GM04503 (cell line): ENCODE results near the gene UBE3B.

Source experiments
- DNase-seq: peaks from one replicate; pipeline ENCODE4 v3.0.0-alpha.2; 2012; ENCODE audit warnings: low read depth

UBE3B gene

DNA sequence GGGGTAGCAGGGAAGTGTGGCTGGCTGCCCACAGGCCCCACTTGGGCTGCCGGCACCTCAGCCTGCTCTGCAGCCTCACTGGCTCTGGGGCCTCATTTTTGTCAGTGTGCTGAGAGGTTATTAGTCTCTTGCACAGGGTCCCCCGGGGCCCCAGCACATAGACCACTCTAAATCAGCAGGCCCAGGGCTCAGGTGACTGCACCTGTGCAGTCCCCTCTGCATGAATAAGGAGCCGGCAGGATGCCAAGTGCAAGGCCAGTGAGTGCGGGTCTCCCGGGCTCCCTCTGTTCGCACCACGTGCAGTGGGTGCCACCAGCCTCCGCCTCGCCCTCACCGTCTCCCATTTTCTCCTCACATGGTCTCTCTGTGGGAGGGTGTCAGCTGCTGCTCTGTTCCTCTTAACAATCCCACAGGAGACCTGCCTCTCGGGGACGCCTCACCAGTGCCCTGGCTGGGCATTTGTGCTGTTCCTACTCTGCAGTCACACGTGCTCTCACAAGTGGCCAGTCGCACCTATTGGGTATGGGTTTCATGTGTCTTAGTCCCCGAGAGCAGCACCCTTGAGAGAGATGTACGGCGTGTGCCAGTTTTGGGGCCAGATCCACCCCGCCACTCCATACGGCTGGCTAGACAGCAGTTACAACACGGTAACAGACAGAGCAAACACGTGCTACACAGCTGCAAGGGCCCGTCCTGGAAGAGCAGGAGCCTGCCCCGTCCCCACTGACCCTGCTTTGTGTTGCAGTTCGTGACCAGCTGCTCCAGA, 55.5 kb downstream of the UBE3B start:
- no peak for DNase-seq

DNA sequence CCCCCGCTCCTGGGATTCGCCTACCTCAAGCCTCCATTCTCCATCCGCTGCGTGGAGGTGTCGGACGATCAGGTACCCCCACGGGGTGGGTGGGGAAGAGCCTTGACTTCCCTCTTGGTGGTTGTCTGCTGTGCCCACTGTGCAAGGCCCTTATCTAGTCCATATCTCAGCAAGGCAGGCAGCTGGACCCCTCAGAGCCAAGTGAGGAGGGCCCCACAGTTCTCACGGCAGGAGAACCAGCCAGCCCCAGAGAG, 56.0 kb downstream of the UBE3B start:
- DNase-seq = no peak

DNA sequence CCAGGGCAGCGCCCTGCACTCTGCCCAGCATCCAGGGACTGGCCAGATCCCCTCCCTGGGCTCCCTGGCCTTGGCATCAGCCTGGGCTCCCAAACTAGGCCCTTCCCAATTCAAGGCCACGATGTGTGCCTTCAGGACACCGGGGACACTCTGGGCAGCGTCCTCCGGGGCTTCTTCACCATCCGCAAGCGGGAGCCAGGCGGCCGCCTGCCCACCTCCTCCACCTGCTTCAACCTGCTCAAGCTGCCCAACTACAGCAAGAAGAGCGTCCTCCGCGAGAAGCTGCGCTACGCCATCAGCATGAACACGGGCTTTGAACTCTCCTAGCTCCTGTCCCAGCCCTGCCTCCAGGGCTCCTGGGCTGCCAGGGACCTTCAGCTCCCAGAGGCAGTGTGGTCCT, 57.0 kb downstream of the UBE3B start:
- DNase-seq = no peak

DNA sequence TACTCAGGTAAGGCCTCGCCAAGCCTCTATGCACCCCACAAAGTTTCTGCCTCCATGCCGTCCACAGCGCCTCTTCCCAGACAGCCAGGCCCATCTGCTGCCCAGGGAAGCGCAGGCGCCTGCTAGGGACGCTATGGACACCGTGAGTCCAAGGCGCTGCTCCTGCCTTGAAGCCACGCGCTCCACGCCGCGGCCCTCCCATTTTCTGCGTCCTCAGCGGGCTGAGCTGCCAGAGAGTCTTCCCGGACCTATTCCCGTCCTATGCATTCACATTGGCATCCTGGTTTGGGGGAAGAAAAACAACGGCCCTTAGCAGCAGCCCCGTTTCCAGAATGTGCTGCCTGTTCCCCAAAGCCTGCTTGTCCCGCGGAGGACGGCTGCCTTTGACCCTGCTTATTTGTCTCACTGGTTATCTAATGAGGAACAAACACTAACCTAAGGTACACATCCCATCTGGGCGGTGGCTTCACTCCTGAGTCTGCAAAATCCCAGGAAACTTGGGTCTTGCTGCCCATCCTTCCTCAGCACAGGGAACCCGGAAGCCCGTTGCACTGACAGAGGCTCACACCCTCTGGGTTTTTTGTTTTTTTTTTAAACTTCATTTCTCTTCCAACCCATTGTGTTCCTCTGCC, 57.9 kb downstream of the UBE3B start:
- DNase-seq = no peak

DNA sequence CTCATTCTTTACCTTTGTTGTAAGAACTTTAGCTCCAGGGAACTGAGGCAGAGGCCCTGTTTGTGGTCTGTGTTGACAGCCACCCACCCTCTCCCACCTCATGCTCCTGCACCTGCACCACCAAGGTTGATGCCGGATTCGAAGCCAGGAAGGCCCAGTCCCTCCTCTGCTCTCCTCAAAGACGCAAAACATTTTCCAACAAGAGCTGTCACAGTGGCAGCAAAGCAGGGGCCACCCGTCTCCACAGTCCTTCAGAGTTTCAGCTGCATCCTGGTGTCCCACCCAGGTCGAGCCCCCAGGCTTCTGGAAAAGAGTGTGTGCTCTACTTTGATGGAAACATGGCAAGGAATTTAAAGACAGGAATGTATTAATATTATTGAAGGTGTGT, 58.4 kb downstream of the UBE3B start:
- DNase-seq = no peak

DNA sequence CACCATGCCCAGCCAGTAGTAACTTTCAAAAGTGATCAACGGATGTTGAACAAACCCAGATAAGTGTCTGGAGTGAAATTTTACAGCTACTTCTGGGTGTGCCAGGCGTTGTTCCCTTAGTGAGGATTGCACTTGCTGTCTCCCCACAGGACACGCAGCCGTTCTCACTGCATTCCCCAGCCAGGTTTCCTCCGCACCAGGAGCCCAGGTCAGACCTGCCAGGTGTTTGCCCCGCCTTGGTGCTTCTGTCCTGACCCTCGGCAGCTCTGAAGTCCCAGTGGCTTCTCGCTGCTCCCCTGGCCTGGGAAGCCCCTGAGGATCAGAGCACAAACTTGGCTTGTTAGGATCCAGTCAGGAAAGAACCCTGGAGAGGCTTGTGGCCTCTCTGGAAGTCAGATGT, 59.7 kb downstream of the UBE3B start:
- no peak for DNase-seq

DNA sequence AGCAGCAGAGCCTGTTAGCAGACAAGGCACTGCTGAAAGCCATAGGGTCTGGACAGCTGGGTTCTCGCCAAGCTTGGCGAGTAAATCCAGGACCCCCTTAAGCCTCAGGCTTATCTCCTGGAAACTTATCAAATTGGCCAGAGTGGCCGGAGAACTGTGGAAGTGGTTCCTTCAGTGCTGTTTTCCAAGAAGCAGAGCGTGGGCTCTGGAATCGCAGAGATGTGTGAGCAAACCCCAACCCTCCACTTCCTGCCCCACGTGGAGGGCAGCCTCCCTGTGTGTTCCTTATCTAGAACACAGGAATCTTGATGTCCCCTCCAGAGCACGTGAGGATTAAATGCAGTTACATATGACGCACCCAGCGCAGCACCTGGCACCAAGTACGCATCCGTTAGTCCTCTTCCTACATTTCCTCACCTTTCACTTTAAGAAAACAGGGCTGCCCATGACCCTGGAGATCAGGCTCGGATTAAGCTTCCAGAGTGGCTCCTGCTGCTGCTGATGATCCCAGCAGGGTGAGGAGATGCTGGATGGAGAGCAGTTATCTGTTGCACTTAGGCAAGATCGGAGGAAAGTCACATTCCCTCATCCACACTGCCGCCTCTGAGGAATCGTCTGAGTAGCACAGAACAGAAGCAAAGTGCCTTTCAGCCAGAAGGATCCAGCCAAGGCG, 60.9 kb downstream of the UBE3B start:
- DNase-seq = no peak

DNA sequence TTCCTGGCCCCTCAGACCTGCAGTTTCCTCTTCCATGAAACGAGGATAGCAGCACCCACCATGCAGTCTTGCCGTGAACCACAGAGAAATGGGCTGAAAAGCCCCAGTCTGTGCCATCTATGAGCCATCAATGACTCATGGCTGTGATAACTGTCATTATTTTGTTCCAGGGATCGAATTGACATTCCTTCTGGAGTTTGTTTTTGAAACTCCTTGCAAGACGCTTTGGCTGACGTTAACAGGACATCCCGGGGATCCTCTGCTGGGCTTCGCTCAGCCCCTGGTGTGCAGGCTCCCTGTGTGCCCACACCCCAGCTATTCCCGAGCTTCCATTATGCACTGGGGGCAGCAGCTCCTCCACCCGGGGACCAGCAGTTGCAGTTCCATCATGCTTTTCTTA, 62.1 kb downstream of the UBE3B start:
- no peak for DNase-seq

DNA sequence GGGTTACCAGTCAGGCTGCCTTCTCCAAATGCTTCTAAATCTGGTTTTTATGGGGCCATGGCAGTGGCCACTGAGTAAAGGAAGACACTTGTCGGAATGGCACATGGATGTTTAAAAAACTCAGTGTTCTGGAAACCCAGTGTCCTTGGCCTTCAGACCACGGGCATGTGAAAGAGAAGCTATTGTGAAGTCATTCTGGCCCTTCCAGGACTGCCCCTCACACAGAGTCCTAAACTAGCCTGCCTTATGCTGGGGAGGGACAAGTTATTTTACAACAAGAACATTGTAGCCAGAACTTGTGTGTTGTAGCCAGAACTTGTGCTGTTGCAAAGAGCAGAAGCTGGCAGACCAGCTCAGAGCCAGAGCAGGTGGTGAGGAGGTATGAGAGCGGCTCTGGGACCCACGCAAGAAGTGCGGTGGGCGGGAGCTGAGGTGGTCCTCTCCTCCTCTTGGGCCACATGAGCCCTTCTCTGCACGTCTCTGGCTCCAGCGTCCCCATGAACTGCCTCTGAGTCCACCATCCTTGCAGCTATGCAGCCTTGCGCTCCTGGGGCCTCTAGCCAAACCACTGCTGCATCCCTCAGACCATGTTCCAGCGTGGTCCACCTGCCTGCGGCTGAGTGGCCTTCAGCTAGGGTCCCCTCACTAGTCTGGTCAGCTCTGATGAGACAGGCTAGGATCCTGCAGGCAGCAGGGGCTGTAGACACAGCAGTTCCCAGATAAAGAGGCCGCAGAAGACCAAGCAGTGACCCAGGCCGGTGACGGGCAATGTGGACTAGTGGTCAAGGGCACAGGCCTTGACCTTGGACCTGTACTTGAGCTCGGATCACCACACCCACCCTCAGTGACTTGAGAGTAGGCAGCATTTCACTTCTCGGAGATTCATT, 63.3 kb downstream of the UBE3B start:
- no peak for DNase-seq

DNA sequence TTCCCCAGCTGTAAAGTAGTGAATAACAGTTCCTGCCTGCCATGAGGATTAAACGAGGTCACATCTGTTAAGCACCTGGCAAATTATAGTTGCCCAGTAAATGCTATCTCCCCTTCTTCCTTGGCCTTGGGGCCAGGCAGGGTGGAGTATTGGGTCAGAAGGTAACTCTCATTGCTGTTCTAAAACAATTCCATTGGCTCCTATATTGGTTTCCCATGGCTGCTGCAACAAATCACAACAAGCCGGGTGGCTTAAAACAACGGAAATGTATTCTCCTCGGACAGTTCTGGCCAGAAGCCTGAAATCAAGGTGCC, 63.9 kb downstream of the UBE3B start:
- no peak for DNase-seq

DNA sequence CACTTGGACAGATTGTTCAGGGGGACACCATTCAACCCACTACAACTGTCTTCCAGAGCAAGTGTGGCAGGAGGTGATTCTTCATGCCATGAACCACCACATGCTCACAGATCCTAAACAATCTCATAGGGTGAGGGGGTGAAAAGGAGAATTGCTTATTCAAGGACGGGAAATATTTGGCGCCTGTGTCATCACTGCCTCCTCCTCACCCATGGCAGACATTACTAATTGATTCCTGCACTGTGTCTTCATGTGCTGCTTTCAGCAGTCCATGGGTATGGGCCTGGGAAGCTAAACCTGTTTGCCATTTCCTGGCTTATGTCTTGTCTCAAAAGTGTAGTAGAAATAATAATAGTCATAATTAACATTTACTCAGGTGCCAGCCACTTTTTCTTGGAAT, 64.6 kb downstream of the UBE3B start:
- DNase-seq = no peak

DNA sequence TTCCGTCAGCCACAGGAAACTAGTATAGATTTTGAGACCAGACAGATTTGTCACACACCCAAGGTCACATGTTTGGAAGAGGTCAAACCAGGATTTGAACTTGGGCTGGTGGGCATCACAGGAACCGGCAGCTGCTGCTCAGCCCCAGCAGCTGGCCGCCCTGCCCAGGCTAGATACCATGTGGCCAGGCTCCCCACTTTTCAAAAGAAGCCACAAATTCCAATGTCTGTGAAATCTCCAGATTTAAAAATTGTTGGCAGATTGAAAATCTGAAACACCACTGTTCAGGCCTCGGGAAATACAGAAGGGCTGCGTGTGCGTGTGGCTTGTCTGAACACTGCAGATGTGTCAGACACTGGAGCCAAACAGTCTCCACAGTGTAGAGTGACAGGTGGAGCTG, 65.4 kb downstream of the UBE3B start:
- no peak for DNase-seq

DNA sequence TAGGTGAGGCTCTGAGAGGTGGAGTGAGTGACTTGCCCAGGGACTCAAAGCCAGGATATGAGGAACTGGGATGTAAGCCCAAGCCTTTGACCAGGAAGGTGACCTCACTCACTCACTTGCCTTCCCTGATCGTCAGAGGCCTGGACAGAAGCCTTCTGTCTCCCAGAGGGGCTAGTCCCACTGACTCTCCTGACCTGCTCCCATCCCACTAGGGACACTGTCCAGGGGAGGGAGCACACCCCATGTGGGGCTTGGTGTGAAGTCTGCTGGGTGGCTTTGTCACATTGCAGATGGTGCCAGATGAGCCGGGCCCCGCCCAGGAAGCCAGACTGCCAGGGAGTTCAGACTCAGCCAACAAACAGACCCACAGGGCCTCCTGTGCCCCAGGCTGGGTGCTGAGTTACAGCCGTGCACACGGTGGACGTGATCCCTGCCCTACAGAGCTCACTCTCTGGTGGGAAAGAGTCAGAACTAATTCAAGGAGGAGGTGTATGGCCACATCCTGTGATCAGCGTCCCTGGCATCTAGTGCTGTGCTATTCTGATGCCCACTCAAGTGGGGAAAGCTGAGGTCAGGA, 67.6 kb downstream of the UBE3B start:
- no peak for DNase-seq

DNA sequence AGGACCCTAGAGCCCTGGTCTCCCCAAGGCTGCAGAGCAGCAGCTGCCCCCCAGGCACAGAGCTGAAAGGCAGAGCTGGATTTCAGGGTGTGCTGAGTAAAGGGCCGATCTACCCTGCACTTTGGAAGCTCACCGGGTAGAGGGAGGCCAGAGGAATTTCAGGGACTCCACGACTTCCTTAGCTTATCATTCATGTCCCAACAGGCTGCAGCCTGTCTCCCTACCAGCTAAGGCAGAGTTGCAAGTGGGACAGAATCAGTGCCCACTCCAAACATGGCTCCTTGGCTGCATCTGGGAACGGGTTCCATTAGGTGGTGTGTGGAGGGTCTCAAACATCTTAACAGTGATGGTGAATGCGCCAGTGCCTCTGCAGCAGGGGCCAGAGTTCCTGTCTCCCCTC, 68.4 kb downstream of the UBE3B start:
- no peak for DNase-seq

DNA sequence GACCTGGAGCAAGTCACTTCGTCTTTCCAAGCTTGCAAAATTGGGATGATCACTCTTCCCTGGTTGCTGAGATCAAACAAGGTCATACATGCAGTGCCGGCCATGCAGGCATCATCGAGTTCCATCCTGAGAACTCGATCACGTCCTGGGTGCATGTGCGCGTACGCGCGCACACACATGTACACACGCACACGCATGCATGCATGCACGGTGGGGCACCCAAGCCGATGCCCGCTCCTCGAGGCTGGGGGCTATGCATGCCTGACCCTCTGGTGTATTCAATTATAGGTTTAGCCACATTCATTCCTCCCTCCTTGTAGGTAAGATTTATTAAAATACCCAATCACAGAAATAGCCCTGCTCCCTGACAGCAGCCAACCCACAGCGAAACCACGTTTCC, 69.9 kb downstream of the UBE3B start:
- DNase-seq = no peak

DNA sequence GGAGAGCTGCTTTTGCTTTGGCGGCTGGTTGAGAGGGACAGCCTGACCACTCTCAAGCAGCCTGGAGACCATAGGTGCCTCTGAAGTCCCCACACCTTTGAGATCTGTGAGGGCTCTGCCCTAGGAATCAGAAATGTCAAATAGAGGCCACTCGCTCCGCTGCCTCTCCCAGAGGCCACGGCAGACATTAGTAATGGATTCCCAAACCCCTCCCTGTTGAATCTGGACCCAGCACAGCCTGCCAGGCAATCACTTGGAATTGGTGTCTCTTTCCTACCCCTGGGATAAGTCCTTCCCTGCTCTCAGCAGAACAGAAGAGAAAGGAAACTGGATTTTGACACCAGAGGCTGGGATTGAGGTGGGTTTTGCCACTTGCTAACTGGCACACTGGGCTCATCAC, 70.8 kb downstream of the UBE3B start:
- no peak for DNase-seq

DNA sequence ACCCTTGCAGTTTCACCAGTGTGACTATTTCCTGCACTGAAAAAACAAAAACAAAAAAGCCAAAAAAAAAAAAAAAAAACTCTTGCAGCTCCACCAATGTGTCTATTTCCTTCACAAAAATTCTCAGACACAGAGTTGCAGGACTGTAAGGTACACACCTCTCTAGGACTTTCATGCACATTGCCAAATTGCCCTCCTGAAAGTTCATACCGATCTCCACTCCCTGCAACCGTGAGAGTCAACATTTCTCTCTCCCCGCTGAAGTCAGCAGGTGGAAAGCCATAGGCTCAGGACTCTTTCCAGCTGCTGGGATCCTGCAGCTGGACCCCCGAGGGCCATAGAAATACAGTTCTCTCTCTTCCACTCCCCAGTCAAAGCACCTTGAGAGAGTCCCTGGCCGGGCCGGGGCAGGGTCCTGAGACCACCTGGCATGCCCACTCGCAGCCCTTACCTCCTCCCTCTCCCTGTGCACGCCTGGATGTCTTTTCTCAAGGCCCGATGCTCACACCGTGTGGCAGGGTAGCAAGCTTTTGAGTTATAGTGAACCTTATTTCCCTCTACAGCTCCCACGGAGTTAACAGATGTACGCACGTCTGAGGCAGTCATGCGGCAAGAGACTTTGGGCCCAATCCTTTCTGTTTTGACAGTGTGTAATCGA, 72.3 kb downstream of the UBE3B start:
- no peak for DNase-seq

DNA sequence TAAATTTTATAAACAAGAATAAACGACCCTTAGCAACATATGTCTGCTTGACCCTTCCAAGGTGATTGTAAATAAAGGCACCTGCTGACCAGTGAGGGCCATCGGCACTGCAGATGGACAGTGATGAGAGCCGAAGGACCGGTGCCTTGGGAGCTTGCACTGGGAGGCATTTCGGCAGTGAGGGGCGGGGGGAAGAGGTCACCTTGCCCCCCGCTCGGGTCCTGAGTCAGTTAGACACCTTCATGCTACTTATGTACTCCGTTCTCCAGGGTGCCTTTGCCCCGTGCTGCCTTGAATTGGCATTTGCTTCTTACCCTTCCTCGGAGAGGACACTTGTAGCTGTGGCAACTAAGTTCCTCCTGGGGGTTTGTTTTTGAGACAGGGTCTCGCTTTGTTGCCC, 72.8 kb downstream of the UBE3B start:
- DNase-seq = no peak

DNA sequence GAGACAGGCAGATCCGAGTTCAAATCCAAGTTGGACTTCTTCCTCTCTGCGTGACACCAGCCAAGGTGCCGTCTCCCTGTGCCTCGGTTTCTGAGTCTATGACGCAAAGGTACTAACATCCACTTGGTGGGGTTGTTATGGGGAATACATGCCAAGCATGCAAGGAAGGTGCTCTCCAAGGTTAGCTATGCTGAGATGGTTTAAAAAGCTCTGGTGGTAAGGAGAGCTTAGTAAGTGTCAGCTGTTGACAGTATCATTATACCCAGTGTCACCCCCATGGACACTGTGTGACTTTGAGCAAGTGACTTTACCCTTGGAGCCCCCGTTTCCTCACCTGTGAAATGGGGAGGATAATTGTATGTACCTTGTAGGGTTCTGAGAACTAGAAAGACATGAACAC, 73.7 kb downstream of the UBE3B start:
- DNase-seq = no peak

DNA sequence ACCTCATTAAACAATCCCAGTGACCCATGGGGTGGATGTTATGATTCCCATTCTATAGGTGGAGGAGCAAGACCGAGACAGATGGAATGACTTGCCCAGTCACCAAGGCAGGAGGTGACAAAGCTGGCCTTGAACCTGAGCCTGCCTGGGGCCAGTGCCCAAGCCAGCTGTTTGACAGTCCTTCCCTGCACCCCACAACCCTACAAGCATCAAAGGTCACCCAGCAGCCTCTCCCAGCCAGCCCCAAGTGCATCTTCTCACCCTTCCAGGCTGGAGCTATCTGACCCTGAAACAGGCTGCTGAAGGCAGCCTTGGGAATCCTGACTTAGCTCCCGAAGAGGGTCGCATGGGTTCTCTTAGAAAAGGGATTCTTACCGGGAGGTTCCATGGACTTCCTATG, 75.5 kb downstream of the UBE3B start:
- DNase-seq = no peak

DNA sequence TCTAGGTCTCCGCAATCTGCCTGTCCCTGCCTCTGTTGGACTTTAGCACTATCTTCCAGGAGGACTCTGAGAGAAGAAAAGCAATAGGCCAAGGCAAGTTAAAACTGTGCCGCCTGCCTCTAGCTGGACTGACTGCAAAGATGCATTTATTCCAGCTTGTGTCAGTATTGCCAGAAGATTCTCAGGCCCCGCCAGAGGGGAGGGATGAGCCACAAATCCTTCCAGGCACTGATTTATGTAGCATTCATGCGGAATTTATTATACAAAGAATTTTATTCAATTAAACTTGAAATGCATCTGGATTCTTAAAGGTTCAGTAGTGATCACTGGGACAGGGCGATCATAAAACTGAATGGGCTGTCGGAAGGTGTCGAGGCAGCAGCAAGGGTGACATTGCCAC, 76.0 kb downstream of the UBE3B start:
- no peak for DNase-seq

DNA sequence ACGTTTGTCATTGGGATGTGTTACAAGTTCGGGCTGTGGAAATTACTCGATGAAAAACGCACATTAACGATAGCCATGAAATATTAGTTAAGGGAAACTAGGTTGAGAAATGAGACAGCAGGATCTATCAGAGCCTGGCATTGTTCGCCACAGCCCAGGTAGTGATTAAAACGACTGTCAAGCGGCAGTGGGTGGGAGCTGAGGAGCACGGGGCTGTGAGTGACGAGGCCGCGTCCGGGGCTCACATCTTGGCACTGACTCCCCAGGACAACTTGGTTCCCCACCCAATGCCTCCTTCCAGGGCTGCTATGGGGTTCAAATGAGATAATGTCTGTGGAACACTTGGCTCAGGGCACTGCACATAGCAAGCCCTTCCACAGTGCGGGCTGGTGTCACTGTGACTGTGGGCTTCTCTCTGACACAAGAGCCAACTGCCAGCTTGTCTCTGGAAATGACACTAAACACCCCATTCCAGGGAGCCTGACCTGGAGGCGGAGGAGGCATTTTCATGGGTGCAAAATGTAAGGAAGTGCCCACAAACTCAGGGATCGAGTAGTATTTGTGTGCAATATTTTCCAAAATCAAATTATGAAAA, 76.6 kb downstream of the UBE3B start:
- no peak for DNase-seq
